ENCODE data around the gene UBE2V1. TPM values are rescaled to one million over a fixed set of nuclear protein-coding genes. Genes with fewer than 3 reads are reported as not detected.

UBE2V1 gene
- total and polyA plus RNA-seq, 2 of the 13 experiments (the other 11 are each of a cell fraction or from before 2014, with no cell fraction given) = 81.3 to 132 TPM

- no peak for TF ChIP-seq ZNF280D (CRISPR knock-in tag; IDR thresholded peaks at IDR 0.05)
- no peak for TF ChIP-seq KLF16 (CRISPR knock-in tag; IDR thresholded peaks at IDR 0.05)
- no peak for TF ChIP-seq ZNF30 (CRISPR knock-in tag; IDR thresholded peaks at IDR 0.05)
- no peak for TF ChIP-seq ZGPAT (CRISPR knock-in tag; IDR thresholded peaks at IDR 0.05)
- TF ChIP-seq MAZ (IDR thresholded peaks at IDR 0.05; ENCODE audit: borderline replicate concordance, low read depth, low read length) = no peak
- no peak for TF ChIP-seq MAZ (CRISPR knock-in tag; IDR thresholded peaks at IDR 0.05; ENCODE audit: low read depth)
- no peak for TF ChIP-seq NR2F1 (CRISPR knock-in tag; IDR thresholded peaks at IDR 0.05)
- no peak for TF ChIP-seq ZNF616 (CRISPR knock-in tag; IDR thresholded peaks at IDR 0.05; ENCODE audit: low read depth)
- TF ChIP-seq TBX3 (IDR thresholded peaks at IDR 0.05; ENCODE audit: borderline replicate concordance) = no peak
- TF ChIP-seq ZBTB43 (CRISPR knock-in tag; conservative IDR thresholded peaks at IDR 0.05) = no peak
- TF ChIP-seq YY1 (IDR thresholded peaks at IDR 0.05; ENCODE audit: insufficient read depth, insufficient replicate concordance, low read depth, low read length) = no peak
- no peak for TF ChIP-seq ZNF143 (CRISPR knock-in tag; IDR thresholded peaks at IDR 0.05)
- TF ChIP-seq POGZ (CRISPR knock-in tag; IDR thresholded peaks at IDR 0.05) = no peak
- no peak for TF ChIP-seq KDM4B (CRISPR knock-in tag; IDR thresholded peaks at IDR 0.05)
- no peak for TF ChIP-seq YEATS4 (CRISPR knock-in tag; IDR thresholded peaks at IDR 0.05; ENCODE audit: borderline replicate concordance)
- no peak for TF ChIP-seq SOX13 (IDR thresholded peaks at IDR 0.05)
- TF ChIP-seq SOX13 (CRISPR knock-in tag; conservative IDR thresholded peaks at IDR 0.05 in 1 of 2, IDR thresholded peaks at IDR 0.05 in 1 of 2) = 0 out of 4 replicates have a peak, but pooled peaks of 1 of the 2 experiments have one; percentile 4
- TF ChIP-seq HCFC1 (IDR thresholded peaks at IDR 0.05; ENCODE audit: low read depth, low read length) = no peak
- TF ChIP-seq ZNF776 (CRISPR knock-in tag; IDR thresholded peaks at IDR 0.05) = no peak
- TF ChIP-seq THAP9 (CRISPR knock-in tag; IDR thresholded peaks at IDR 0.05; ENCODE audit: borderline replicate concordance) = no peak
- TF ChIP-seq SP5 (CRISPR knock-in tag; IDR thresholded peaks at IDR 0.05; ENCODE audit: borderline replicate concordance, low read depth) = no peak
- TF ChIP-seq RFX5 (IDR thresholded peaks at IDR 0.05; ENCODE audit: low read depth, low read length) = no peak
- no peak for TF ChIP-seq NFRKB (IDR thresholded peaks at IDR 0.05)
Observed at GRCh38 chr20:50115041-50115512, 2.1 kb upstream of the UBE2V1 start (continued).
